Panc1 (cell line): Measurements from ENCODE around the gene MYL5. TPM values are rescaled to one million over a fixed set of nuclear protein-coding genes. Genes with fewer than 3 reads are reported as not detected.

Experiments used
- ATAC-seq: fragments of 200-7000 bp; cut with Tn5 transposase; 2 replicates; pipeline ENCODE4 v1.9.1; 2020; ENCODE audit warnings: mild to moderate bottlenecking, moderate library complexity
- BruUV-seq: library from RNA; stranded (reverse); fragments of 400-500 nt; replicated peaks from 2 replicates; lab custom pipeline; 2021; lab: Mats Ljungman, UMichigan
- CTCF ChIA-PET: fragments of 300-600 bp; sonication (Branson Sonifier 250); formaldehyde crosslinking; loops from one replicate; lab custom pipeline; 2022; ENCODE audit warnings: antibody characterized with exemption; lab: Charles Lee
- POLR2A ChIA-PET: fragments of 300-600 bp; sonication (Branson Sonifier 250); formaldehyde crosslinking; loops from one replicate; lab custom pipeline; 2022; ENCODE audit warnings: antibody characterized with exemption; lab: Charles Lee
- DNase-seq: peaks from one replicate; pipeline ENCODE4 v3.0.0-alpha.2; 2010; ENCODE audit warnings: low read depth, low spot score
- H3K27ac ChIP-seq: 2 replicates; pipeline ENCODE4 v1.5.1; 2011; ENCODE audit warnings: mild to moderate bottlenecking, low read length, inconsistent platforms
- H3K27me3 ChIP-seq: fragments of 200-500 bp; sonication (Bioruptor generic); 2 replicates; pipeline ENCODE4 v1.6.0; 2014; ENCODE audit warnings: low read length, inconsistent platforms; ENCODE audit not compliant: control insufficient read depth, insufficient read depth
- H3K36me3 ChIP-seq: fragments of 200-500 bp; sonication (Bioruptor generic); 2 replicates; pipeline ENCODE4 v1.5.1; 2014; ENCODE audit warnings: inconsistent platforms, mild to moderate bottlenecking, low read length, moderate library complexity; ENCODE audit not compliant: control insufficient read depth, insufficient read depth
- H3K4me1 ChIP-seq: 2 replicates; pipeline ENCODE4 v1.5.1; 2011; ENCODE audit warnings: inconsistent platforms, mild to moderate bottlenecking, low read length, moderate library complexity; ENCODE audit not compliant: control insufficient read depth, insufficient read depth
- H3K4me3 ChIP-seq, 2 experiments: 2 replicates each; pipeline ENCODE4 v1.5.1; 2011 to 2012; ENCODE audit warnings: low read depth in 2 of 2, low read length in 2 of 2, mild to moderate bottlenecking in 2 of 2, inconsistent platforms in 1 of 2, moderate library complexity in 1 of 2
- H3K9me3 ChIP-seq: fragments of 200-500 bp; sonication (Bioruptor generic); 2 replicates; pipeline ENCODE4 v1.5.1; 2014; ENCODE audit warnings: low read depth, mild to moderate bottlenecking, inconsistent platforms, low read length, moderate library complexity; ENCODE audit not compliant: control insufficient read depth, insufficient read depth
- CTCF ChIP-seq: fragments of 450-650 bp; IDR thresholded peaks from 2 replicates; pipeline ENCODE4 v1.5.1; 2017; ENCODE audit warnings: mild to moderate bottlenecking
- POLR2AphosphoS5 ChIP-seq: IDR thresholded peaks from 2 replicates; pipeline ENCODE4 v1.6.1; 2012; ENCODE audit warnings: mild to moderate bottlenecking, low read depth, low read length, moderate library complexity
- REST ChIP-seq, 2 experiments: IDR thresholded peaks; 2 replicates each; pipeline ENCODE4 v1.6.1; 2011 to 2012; ENCODE audit warnings: low read depth in 2 of 2, control low read depth in 1 of 2, low read length in 1 of 2, mild to moderate bottlenecking in 1 of 2, moderate library complexity in 1 of 2; ENCODE audit not compliant: insufficient read depth in 1 of 2
- SIN3A ChIP-seq: IDR thresholded peaks from 2 replicates; pipeline ENCODE4 v1.6.1; 2012; ENCODE audit warnings: low read depth, mild to moderate bottlenecking, low read length, moderate library complexity, borderline replicate concordance; ENCODE audit not compliant: insufficient read depth
- TCF7L2 ChIP-seq: IDR thresholded peaks from 2 replicates; pipeline ENCODE4 v1.6.1; 2011; ENCODE audit warnings: mild to moderate bottlenecking, low read depth, low read length, inconsistent platforms
- in situ Hi-C: cut with HindIII; loops from 2 replicates; pipeline ENCODE4 v1.10.0; 2016; ENCODE audit warnings: low sequenced_read_pairs, low pct_unique_long_range_greater_than_20kb
- intact Hi-C: fragments of 100-400 bp; cut with micrococcal nuclease; formaldehyde crosslinking; loops from one replicate; pipeline ENCODE4 v1.10.0; 2022; ENCODE audit not compliant: unreplicated experiment
- total RNA-seq: library from RNA; stranded (reverse); gene quantifications from one replicate; pipeline ENCODE4 v1.2.1, GENCODE V29; 2021; ENCODE audit not compliant: unreplicated experiment

Gene MYL5
- total RNA-seq, 1 experiment from 2014 or later, result 12.0 TPM

GRCh38 chr4:687971-688853 lies 13.9 kb downstream of the MYL5 start:
- Histone ChIP-seq H3K4me1 (peaks cover 24% of the 10 kb centered on the region), H3K27ac (peak overlapping the region; percentile 76; the same call in 1 of the 2 replicates), H3K4me3 (no peak overlapping the region), H3K27me3 (no peaks in the 10 kb centered on the region), H3K36me3 (no peaks in the 10 kb centered on the region), H3K9me3 (no peaks in the 10 kb centered on the region)
- CTCF ChIA-PET, result no interaction called here
- intact Hi-C loops (no loop called here), in situ Hi-C loops (no loop called here)
- DNase-seq, result no peak
- ATAC-seq, result no peak
- no peak for TF ChIP-seq REST (IDR thresholded peaks at IDR 0.05; ENCODE audit: insufficient read depth in 1 of 2, low read depth in 2 of 2, low read length in 1 of 2)
- no peak for TF ChIP-seq TCF7L2
- TF ChIP-seq SIN3A, result no peak
- TF ChIP-seq POLR2AphosphoS5, result no peak
- no peak for TF ChIP-seq CTCF
- POLR2A ChIA-PET, result no interaction called here
- BruUV-seq, result no TSS peak

- Histone ChIP-seq H3K36me3 (no peaks in the 10 kb centered on the region), H3K27ac (no peak within 1 kb of the TSS), H3K4me3 (no peak within 1 kb of the TSS)
Measured at GRCh38 chr4:688854-689681, 14.7 kb downstream of the MYL5 start, which contains the start of gene SLC49A3. Gene SLC49A3 (minus strand): TSS chr4:689151. CDS start chr4:689127, 24 bp downstream.

More at GRCh38 chr4:688854-689681, 14.7 kb downstream of the MYL5 start, which contains the start of gene SLC49A3:
- no peak for DNase-seq
- intact Hi-C loops (no loop called here), in situ Hi-C loops (no loop called here)
- CTCF ChIA-PET, result no interaction called here
- TF ChIP-seq REST (IDR thresholded peaks at IDR 0.05; ENCODE audit: insufficient read depth in 1 of 2, low read depth in 2 of 2, low read length in 1 of 2) (no peak), POLR2AphosphoS5 (no peak), TCF7L2 (no peak), SIN3A (no peak), CTCF (no peak)
- Histone ChIP-seq H3K9me3 (no peaks in the 10 kb centered on the region), H3K4me1 (peaks cover 17% of the 10 kb centered on the region), H3K27me3 (no peaks in the 10 kb centered on the region)
- no TSS peak for BruUV-seq
- ATAC-seq, result no peak
- POLR2A ChIA-PET, result no interaction called here
